Activated naive CD8-positive, alpha-beta T cell treated with anti-CD3 and anti-CD28 coated beads, Interleukin-2, amount 10 ng/mL, durations not matched to agents 7 days and 5 days (primary cell): Measurements from ENCODE around the gene TMEM236. TPM values are rescaled to one million over a fixed set of nuclear protein-coding genes. Genes with fewer than 3 reads are reported as not detected.
"Not testable (repeated sequence)": the region's sequence is repeated elsewhere in the genome, so short reads cannot be mapped to it uniquely, and the experiment has no call there.

ENCODE experiments used
- ATAC-seq: fragments of 150-1000 bp; cut with Tn5 transposase; one replicate; pipeline ENCODE4 v1.10.0; 2021; ENCODE audit warnings: low read depth, moderate library complexity
- POLR2A ChIA-PET: fragments of 350-600 bp; sonication (Branson Sonifier 250); formaldehyde crosslinking; loops from one replicate; lab custom pipeline; 2021; ENCODE audit warnings: antibody characterized with exemption; lab: Charles Lee
- DNase-seq: peaks from one replicate; pipeline ENCODE4 v3.0.0; 2021
- H3K27ac Mint-ChIP-seq: one replicate; pipeline ENCODE4 v1.8.0; 2022; ENCODE audit warnings: mild to moderate bottlenecking, mixed read lengths
- H3K27me3 Mint-ChIP-seq: one replicate; pipeline ENCODE4 v1.8.0; 2022; ENCODE audit warnings: mild to moderate bottlenecking, moderate library complexity, mixed read lengths
- H3K36me3 Mint-ChIP-seq: one replicate; pipeline ENCODE4 v1.8.0; 2021; ENCODE audit warnings: mild to moderate bottlenecking, mixed read lengths
- H3K4me1 Mint-ChIP-seq: one replicate; pipeline ENCODE4 v1.8.0; 2021; ENCODE audit warnings: mixed read lengths
- H3K4me3 Mint-ChIP-seq: one replicate; pipeline ENCODE4 v1.8.0; 2022; ENCODE audit warnings: mild to moderate bottlenecking, moderate library complexity, mixed read lengths
- H3K9me3 Mint-ChIP-seq: one replicate; pipeline ENCODE4 v1.8.0; 2021; ENCODE audit warnings: mixed read lengths
- total RNA-seq, 2 experiments: library from RNA; stranded (reverse); gene quantifications; one replicate each; pipeline ENCODE4 v1.2.3, GENCODE V29; 2021

The TMEM236 gene
- total RNA-seq = under 1 TPM; 0.08 to 0.11 TPM

- ATAC-seq (no peak), DNase-seq (no peak)
- H3K4me3 Mint-ChIP-seq = no peak within 1 kb of the TSS
- H3K36me3 Mint-ChIP-seq = no peaks in the 10 kb centered on the region
- H3K9me3 Mint-ChIP-seq = no peaks in the 10 kb centered on the region
- H3K27ac Mint-ChIP-seq = no peak within 1 kb of the TSS
- peaks cover 7% of the 10 kb centered on the region for H3K4me1 Mint-ChIP-seq
- POLR2A ChIA-PET = no interaction called here
- H3K27me3 Mint-ChIP-seq = peaks cover 2% of the 10 kb centered on the region
Measured at GRCh38 chr10:17751781-17752445, at the start of gene TMEM236. Gene TMEM236, plus strand, starts transcription at chr10:17752201. Its CDS starts 95 bp downstream, at chr10:17752296.

DNA sequence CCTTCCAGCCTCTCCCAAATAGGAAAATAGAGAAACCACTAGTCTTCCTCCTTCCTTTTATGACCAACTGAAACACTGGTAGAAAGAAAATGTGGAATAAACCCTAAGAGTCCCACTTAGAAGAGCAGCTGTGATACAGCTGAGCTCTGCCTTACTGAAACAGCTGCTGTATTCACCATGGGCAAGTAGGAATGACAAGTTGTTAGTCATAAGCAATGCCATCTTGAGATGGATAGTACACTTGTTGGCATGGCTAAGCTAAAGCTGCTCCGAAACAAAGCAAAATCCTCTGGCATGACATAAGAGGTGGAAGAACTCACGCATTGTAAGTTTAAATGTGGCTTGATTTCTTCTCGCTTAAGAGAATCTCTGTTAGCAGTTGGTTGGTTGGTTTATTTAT, 48.3 kb upstream of the TMEM236 start:
- no peaks in the 10 kb centered on the region for H3K27me3 Mint-ChIP-seq
- H3K9me3 Mint-ChIP-seq = no peaks in the 10 kb centered on the region
- POLR2A ChIA-PET = no interaction called here
- H3K36me3 Mint-ChIP-seq = peaks cover 15% of the 10 kb centered on the region
- no peak for DNase-seq
- no peak overlapping the region for H3K4me3 Mint-ChIP-seq
- H3K27ac Mint-ChIP-seq = no peak overlapping the region
- no peak for ATAC-seq
- no peaks in the 10 kb centered on the region for H3K4me1 Mint-ChIP-seq

- Mint-ChIP-seq H3K9me3 (no peaks in the 10 kb centered on the region), H3K36me3 (peaks cover 8% of the 10 kb centered on the region), H3K27ac (no peak overlapping the region), H3K27me3 (no peaks in the 10 kb centered on the region), H3K4me1 (no peaks in the 10 kb centered on the region), H3K4me3 (no peak overlapping the region)
- POLR2A ChIA-PET = no interaction called here
- ATAC-seq = no peak
- DNase-seq = no peak
Measured at GRCh38 chr10:17708821-17709220, 43.2 kb upstream of the TMEM236 start.

- DNase-seq (no peak), ATAC-seq (no peak)
- H3K4me1 Mint-ChIP-seq = no peaks in the 10 kb centered on the region
- H3K27me3 Mint-ChIP-seq = no peaks in the 10 kb centered on the region
- no peaks in the 10 kb centered on the region for H3K9me3 Mint-ChIP-seq
- peaks cover 11% of the 10 kb centered on the region for H3K36me3 Mint-ChIP-seq
- no peak overlapping the region for H3K27ac Mint-ChIP-seq
- no peak overlapping the region for H3K4me3 Mint-ChIP-seq
- POLR2A ChIA-PET = no interaction called here
Measured at GRCh38 chr10:17709492-17709891, 42.5 kb upstream of the TMEM236 start.

- H3K27ac Mint-ChIP-seq = no peak overlapping the region
- DNase-seq (no peak), ATAC-seq (no peak)
- no peaks in the 10 kb centered on the region for H3K4me1 Mint-ChIP-seq
- H3K4me3 Mint-ChIP-seq = no peak overlapping the region
- POLR2A ChIA-PET = no interaction called here
- H3K36me3 Mint-ChIP-seq = peaks cover 15% of the 10 kb centered on the region
- H3K27me3 Mint-ChIP-seq = no peaks in the 10 kb centered on the region
- no peaks in the 10 kb centered on the region for H3K9me3 Mint-ChIP-seq
Measured at GRCh38 chr10:17710181-17710580, 41.8 kb upstream of the TMEM236 start.

GRCh38 chr10:17712053-17712452, 39.9 kb upstream of the TMEM236 start:
- Mint-ChIP-seq H3K4me1 (no peaks in the 10 kb centered on the region), H3K27ac (no peak overlapping the region)
- ATAC-seq = no peak

GRCh38 chr10:17712717-17713471, 39.1 kb upstream of the TMEM236 start:
- Mint-ChIP-seq H3K27me3 (no peaks in the 10 kb centered on the region), H3K4me3 (no peak overlapping the region), H3K9me3 (peaks cover 1% of the 10 kb centered on the region), H3K27ac (no peak overlapping the region), H3K36me3 (peaks cover 26% of the 10 kb centered on the region), H3K4me1 (no peaks in the 10 kb centered on the region)
- DNase-seq (no peak), ATAC-seq (no peak)
- POLR2A ChIA-PET = interaction anchor here (1.0 kb wide), 1 partner anchor 69 kb away, joined by 5 read pairs; the partner anchor contains the start of gene STAM

More at GRCh38 chr10:17712053-17712452, 39.9 kb upstream of the TMEM236 start:
- Mint-ChIP-seq H3K4me3 (no peak overlapping the region), H3K36me3 (peaks cover 21% of the 10 kb centered on the region), H3K27me3 (no peaks in the 10 kb centered on the region), H3K9me3 (no peaks in the 10 kb centered on the region)
- POLR2A ChIA-PET = no interaction called here
- DNase-seq = no peak

DNA sequence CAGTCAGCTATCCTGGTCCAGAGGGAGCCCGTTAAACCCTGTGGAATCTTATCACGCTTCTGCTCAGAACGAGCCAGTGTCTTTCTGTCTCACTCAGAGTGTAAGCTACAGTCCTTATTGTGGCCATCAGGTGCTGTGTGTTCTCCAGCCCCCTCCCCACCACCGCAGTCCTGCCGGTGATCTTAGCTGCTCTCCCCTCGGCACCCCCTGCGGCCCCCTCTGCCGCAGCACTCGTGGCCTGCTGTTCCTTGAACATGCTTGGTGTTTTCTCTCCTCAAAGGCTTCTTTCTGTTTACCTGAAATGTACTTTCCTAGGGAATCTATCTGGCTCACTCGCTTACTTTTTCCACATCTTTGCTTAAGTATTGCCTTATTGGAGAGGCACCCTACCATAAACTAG, 38.2 kb upstream of the TMEM236 start:
- POLR2A ChIA-PET = interaction anchor here (1.0 kb wide), 1 partner anchor 70 kb away, joined by 5 read pairs; the partner anchor contains the start of gene STAM
- Mint-ChIP-seq H3K27ac (no peak overlapping the region), H3K27me3 (no peaks in the 10 kb centered on the region), H3K4me3 (no peak overlapping the region), H3K9me3 (peaks cover 1% of the 10 kb centered on the region), H3K36me3 (peaks cover 32% of the 10 kb centered on the region), H3K4me1 (no peaks in the 10 kb centered on the region)
- DNase-seq = no peak
- no peak for ATAC-seq

DNA sequence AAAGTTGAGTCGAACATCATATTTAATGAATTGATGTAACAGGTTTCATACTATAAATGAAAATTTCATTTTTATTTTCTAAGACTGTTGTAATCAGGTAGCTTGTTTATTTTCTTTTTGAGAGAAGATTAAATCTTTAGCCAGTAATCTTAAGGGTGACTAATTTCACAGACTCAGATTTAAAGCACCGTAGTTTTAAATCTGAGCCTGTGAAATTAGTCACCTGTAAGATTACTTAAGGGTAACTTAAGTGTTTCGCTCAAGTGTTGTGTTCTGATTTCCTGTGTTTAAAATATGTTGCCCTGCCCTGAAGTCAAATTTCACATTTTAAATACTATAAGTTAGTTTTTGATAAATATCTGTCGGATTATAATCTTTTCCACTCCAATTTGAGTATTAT, 35.8 kb upstream of the TMEM236 start:
- ATAC-seq (no peak), DNase-seq (no peak)
- Mint-ChIP-seq H3K27ac (no peak overlapping the region), H3K9me3 (peaks cover 3% of the 10 kb centered on the region), H3K4me1 (no peaks in the 10 kb centered on the region), H3K36me3 (peaks cover 43% of the 10 kb centered on the region), H3K27me3 (no peaks in the 10 kb centered on the region), H3K4me3 (no peak overlapping the region)
- POLR2A ChIA-PET = no interaction called here

GRCh38 chr10:17722317-17723014, 29.5 kb upstream of the TMEM236 start:
- H3K4me3 Mint-ChIP-seq, POLR2A ChIA-PET, H3K9me3 Mint-ChIP-seq, ATAC-seq, H3K27ac Mint-ChIP-seq, H3K27me3 Mint-ChIP-seq, DNase-seq, H3K4me1 Mint-ChIP-seq: not testable (repeated sequence)
- peaks cover 37% of the 10 kb centered on the region for H3K36me3 Mint-ChIP-seq

DNA sequence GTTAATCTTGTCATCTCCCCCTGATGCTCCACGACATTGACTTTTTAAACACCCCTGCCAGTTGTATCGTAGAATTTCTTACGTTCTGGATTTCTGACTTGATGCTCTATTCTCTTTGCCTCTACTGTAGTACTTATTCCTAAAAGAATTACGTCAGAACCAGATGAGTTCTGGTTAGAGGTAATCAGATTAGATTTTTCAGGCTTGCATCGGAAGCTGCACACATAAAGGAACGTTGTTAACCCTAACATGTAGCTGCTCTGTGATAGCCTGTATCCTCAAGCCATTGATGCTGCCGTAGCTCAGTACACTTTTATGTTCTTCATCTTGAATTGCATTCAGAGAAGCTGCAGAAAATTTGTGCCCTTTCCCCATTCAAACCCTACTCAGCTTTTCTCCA, 26.3 kb upstream of the TMEM236 start:
- no peak overlapping the region for H3K4me3 Mint-ChIP-seq
- no peaks in the 10 kb centered on the region for H3K4me1 Mint-ChIP-seq
- H3K27me3 Mint-ChIP-seq = no peaks in the 10 kb centered on the region
- DNase-seq (no peak), ATAC-seq (no peak)
- no peaks in the 10 kb centered on the region for H3K9me3 Mint-ChIP-seq
- H3K27ac Mint-ChIP-seq = no peak overlapping the region
- H3K36me3 Mint-ChIP-seq = peaks cover 17% of the 10 kb centered on the region
- POLR2A ChIA-PET = no interaction called here

DNA sequence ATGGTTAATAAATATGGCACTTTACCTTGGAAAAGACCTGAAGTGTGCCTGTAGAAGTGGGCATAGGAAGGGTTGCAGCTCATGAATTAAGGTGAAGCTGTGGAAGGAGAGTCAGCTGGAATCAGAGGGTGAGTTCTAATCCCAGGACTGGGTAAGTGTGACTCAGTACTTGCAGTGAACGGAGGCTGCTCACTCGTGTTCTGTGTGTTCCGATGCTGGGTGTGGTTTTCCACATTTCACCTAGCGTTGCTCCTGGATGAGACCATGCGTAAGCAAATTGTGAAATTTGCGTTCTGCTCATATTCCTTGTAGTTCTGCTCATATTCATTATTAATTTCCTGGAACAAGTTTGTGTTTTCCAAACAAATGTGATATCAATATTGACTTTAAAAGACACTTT, 22.4 kb upstream of the TMEM236 start:
- Mint-ChIP-seq H3K9me3 (no peaks in the 10 kb centered on the region), H3K36me3 (no peaks in the 10 kb centered on the region), H3K4me3 (no peak overlapping the region), H3K27me3 (no peaks in the 10 kb centered on the region), H3K4me1 (no peaks in the 10 kb centered on the region), H3K27ac (no peak overlapping the region)
- POLR2A ChIA-PET = no interaction called here
- DNase-seq (no peak), ATAC-seq (no peak)

GRCh38 chr10:17730667-17731066, 21.3 kb upstream of the TMEM236 start:
- Mint-ChIP-seq H3K27me3 (no peaks in the 10 kb centered on the region), H3K27ac (no peak overlapping the region), H3K36me3 (no peaks in the 10 kb centered on the region), H3K9me3 (no peaks in the 10 kb centered on the region), H3K4me3 (no peak overlapping the region), H3K4me1 (no peaks in the 10 kb centered on the region)
- DNase-seq (no peak), ATAC-seq (no peak)
- POLR2A ChIA-PET = no interaction called here
